ENCODE measurements around the gene KIF7. TPM values are rescaled to one million over a fixed set of nuclear protein-coding genes. Genes with fewer than 3 reads are reported as not detected.

Gene KIF7
- total RNA-seq, 2 donors from 2014 or later: 2.1 to 3.0 TPM

DNA sequence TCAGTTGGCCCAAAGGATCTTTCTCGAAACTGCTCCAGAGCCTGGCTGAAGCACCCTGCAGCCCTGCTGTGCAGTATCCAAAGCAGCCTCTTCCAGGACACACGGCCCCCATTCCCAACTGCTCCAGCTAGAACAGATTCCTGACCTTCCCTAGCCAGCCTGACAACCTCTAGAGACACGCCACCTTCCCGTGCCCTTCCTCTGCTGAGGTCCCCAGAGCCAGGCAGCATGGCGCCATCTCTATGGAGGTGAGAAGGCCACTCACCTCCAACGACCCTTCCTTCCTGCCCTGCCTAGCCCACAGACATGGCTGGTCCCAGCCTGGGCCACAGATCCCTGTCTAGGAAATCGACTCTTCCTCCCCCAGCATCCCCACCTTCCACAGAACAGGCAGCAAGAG lies 3.1 kb downstream of the KIF7 start:
- H3K4me1 ChIP-seq: peaks cover 18% of the 10 kb centered on the region
- H3K4me3 ChIP-seq: no peak overlapping the region
- no peak for DNase-seq
- no peaks in the 10 kb centered on the region for H3K9me3 ChIP-seq
- intact Hi-C loops (cut with DNase I): no loop called here
- TF ChIP-seq, protein P1, sequence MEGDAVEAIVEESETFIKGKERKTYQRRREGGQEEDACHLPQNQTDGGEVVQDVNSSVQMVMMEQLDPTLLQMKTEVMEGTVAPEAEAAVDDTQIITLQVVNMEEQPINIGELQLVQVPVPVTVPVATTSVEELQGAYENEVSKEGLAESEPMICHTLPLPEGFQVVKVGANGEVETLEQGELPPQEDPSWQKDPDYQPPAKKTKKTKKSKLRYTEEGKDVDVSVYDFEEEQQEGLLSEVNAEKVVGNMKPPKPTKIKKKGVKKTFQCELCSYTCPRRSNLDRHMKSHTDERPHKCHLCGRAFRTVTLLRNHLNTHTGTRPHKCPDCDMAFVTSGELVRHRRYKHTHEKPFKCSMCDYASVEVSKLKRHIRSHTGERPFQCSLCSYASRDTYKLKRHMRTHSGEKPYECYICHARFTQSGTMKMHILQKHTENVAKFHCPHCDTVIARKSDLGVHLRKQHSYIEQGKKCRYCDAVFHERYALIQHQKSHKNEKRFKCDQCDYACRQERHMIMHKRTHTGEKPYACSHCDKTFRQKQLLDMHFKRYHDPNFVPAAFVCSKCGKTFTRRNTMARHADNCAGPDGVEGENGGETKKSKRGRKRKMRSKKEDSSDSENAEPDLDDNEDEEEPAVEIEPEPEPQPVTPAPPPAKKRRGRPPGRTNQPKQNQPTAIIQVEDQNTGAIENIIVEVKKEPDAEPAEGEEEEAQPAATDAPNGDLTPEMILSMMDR (IDR thresholded peaks at IDR 0.05): no peak
- TF ChIP-seq POLR2A (IDR thresholded peaks at IDR 0.05): no peak
- no peak overlapping the region for H3K27ac ChIP-seq
- H3K27me3 ChIP-seq: no peaks in the 10 kb centered on the region
- no peaks in the 10 kb centered on the region for H3K36me3 ChIP-seq (replicated peaks in 1 of 2; ENCODE audit: insufficient read depth in 1 of 2, low read depth in 2 of 2)
- 66 to 85% methylated on average over 6 to 7 of the region's 7 CpGs for WGBS, 2 donors
- ATAC-seq: no peak

DNA sequence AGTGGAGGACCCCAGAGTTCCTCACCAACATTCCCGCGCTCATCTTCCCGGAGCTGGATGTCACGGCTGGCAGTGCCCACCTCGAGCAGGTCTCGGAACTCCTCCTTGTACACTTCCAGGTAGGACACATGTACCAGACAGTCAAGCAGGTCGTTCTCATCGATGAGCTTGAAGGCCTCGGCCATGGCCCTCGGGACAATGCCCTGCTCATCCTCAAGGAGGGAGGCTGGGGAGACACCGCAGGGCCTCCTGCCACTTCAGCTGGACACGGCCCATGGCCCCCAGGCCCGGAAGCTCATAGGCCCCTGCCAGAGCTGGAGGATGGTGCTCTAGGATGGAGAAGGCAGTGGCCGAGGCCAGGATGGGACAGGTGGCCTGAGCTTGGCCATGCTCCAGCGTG lies 5.6 kb downstream of the KIF7 start:
- ATAC-seq (no peak), DNase-seq (no peak)
- WGBS, 2 donors: 89 to 94% methylated on average over 14 to 15 of the region's 15 CpGs

DNA sequence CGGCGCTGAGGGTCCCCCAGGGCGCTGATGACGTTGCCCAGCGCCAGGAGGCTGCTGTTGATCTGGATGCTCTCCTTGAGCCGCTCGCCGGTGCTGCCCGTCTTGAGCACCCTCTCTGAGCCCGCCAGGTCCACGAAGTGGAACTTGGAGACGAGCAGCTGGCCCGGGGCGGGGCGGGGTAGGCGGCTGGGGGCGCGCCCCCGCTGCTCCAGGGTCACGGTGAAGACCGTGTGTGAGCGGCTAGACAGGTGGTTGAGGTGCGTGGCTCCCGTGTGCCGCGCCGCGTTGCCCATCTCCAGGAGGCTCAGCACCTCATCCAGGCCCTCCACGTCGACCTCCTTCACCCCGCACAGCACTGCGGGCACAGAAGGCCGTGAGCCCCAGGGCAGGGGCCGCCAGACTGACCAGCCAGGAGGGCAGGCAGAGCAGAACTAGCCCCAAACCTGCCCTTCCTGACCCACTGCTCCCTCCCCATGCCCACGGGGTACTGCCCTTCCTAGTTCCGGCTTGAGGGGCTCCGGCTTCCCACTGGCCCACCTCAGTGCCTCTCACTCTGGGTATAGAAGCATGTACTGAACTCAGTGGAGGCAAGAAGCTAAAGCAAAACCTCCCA lies 6.1 kb downstream of the KIF7 start:
- H3K4me1 ChIP-seq: peaks cover 10% of the 10 kb centered on the region
- no peaks in the 10 kb centered on the region for H3K27me3 ChIP-seq
- DNase-seq (no peak), ATAC-seq (no peak)
- H3K27ac ChIP-seq: no peak overlapping the region
- 95 to 98% methylated on average over 8 to 27 of the region's 37 CpGs for WGBS, 2 donors
- intact Hi-C loops (cut with DNase I): loop anchor here (5.0 to 10.0 kb wide), 2 partner anchors 46 to 98 kb away; partner anchors contain the start of genes PEX11A and WDR93
- no peak for TF ChIP-seq POLR2A (IDR thresholded peaks at IDR 0.05)
- H3K4me3 ChIP-seq: no peak overlapping the region
- H3K9me3 ChIP-seq: no peaks in the 10 kb centered on the region
- H3K36me3 ChIP-seq (replicated peaks in 1 of 2; ENCODE audit: insufficient read depth in 1 of 2, low read depth in 2 of 2): no peaks in the 10 kb centered on the region

More for the DNA sequence above, 5.6 kb downstream of the KIF7 start:
- Histone ChIP-seq H3K9me3 (no peaks in the 10 kb centered on the region), H3K27ac (no peak overlapping the region), H3K4me1 (peaks cover 14% of the 10 kb centered on the region), H3K36me3 (replicated peaks in 1 of 2; ENCODE audit: insufficient read depth in 1 of 2, low read depth in 2 of 2) (no peaks in the 10 kb centered on the region), H3K4me3 (no peak overlapping the region), H3K27me3 (no peaks in the 10 kb centered on the region)
- intact Hi-C loops (cut with DNase I): loop anchor here (5.0 to 10.0 kb wide), 2 partner anchors 45 to 98 kb away; partner anchors contain the start of genes PEX11A and WDR93
- TF ChIP-seq, protein P1 (IDR thresholded peaks at IDR 0.05): no peak
- no peak for TF ChIP-seq POLR2A (IDR thresholded peaks at IDR 0.05)

DNA sequence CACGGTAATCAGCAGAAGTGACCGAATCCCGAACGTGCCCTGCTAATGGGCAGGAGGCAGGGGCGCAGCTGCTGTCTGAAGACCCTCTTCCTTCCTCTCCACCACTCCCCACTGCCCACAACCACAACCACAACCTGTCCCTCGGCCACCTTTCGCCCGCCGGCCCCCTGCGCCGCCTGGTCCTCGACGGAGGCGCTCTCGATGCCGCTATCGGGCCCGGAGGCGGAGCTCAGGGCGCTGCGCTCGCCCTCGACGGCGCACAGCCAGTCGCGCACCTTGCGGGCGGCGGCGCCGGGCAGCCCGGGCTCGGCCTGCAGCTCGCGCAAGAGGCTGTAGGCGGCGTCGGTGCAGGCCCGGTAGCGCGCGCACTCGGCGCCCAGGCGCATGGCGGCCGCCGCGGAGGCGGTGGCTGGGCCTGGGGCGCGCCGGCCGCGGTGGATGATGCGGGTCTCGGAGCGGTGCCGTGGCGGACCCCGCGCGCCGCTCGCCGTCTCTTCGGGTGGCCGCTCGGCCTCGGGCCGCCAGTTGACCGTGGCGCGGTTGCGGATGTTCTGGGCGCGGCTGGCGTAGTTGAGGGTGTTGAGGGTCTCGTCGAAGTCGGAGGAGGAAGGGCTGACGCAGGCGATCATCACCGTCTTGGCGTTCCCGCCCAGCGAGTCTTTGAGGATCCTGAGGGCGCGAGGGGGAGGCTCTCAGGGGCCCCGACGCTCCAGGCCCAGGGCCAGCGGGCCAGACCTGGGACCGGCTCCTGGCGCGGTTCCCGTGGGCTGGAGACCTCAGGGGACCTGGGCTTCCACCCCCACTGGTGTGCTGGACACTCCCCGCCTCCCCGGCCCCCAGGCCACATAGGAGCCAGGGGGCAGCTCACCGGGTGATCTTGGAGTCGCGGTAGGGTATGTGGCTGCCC lies 6.9 kb downstream of the KIF7 start:
- no peak for DNase-seq
- intact Hi-C loops (cut with DNase I): loop anchor here (5.0 to 10.0 kb wide), 2 partner anchors 46 to 99 kb away; partner anchors contain the start of genes PEX11A and WDR93
- ATAC-seq: no peak
- Histone ChIP-seq H3K4me1 (peaks cover 10% of the 10 kb centered on the region), H3K27me3 (no peaks in the 10 kb centered on the region), H3K27ac (no peak overlapping the region), H3K9me3 (no peaks in the 10 kb centered on the region), H3K36me3 (replicated peaks in 1 of 2; ENCODE audit: insufficient read depth in 1 of 2, low read depth in 2 of 2) (no peaks in the 10 kb centered on the region), H3K4me3 (no peak overlapping the region)
- TF ChIP-seq POLR2A (IDR thresholded peaks at IDR 0.05): no peak
- TF ChIP-seq, protein P1 (IDR thresholded peaks at IDR 0.05): no peak
- WGBS, 2 donors: 74 to 78% methylated on average over 31 to 63 of the region's 102 CpGs

DNA sequence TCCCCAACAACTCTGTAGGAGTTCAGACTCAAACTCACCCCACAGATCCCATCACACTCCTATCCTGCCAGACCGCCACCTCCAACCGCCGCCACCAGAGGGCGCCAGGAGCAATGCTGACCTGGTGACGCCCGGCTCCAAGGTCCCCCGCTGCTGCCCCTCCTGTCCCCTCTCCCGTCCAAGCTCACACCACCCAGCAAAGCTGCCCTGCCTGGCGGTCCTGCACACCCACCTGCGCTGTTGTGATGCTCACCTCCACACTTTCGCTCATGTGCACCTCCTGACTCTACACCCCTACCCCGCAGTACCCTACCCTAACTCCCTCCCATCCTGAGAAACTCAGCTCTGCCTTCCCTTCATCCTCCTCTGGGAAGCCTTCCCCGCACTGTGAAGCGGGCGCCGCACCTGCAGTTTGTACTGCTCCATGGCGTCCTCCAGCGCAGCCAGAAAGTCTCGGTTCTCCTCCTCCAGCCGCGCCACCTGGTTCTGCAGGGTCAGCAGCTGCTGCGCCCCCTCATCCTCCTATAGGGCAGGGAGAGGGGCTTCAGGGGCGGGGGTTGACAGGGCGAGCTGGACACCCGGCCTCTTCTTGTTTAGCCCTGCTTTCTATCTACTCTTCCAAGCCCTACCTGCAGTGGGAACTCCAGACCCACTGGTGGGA lies 7.9 kb downstream of the KIF7 start:
- Histone ChIP-seq H3K4me1 (peaks cover 10% of the 10 kb centered on the region), H3K27ac (no peak overlapping the region), H3K4me3 (no peak overlapping the region), H3K9me3 (no peaks in the 10 kb centered on the region), H3K27me3 (no peaks in the 10 kb centered on the region), H3K36me3 (replicated peaks in 1 of 2; ENCODE audit: insufficient read depth in 1 of 2, low read depth in 2 of 2) (no peaks in the 10 kb centered on the region)
- TF ChIP-seq, protein P1 (IDR thresholded peaks at IDR 0.05): peak; percentile 79 to 92 (median 86)
- no peak for TF ChIP-seq POLR2A (IDR thresholded peaks at IDR 0.05)
- peak; percentile 82 for ATAC-seq
- 34 to 36% methylated on average over 24 to 25 of the region's 25 CpGs for WGBS, 2 donors
- intact Hi-C loops (cut with DNase I): loop anchor here (5.0 to 10.0 kb wide), 2 partner anchors 47 to 100 kb away; partner anchors contain the start of genes PEX11A and WDR93
- DNase-seq: peak; percentile 79 to 91 (median 86)
